GM04504 (cell line): ENCODE results near the gene FMN2.

Experiments used
- DNase-seq: peaks from one replicate; pipeline ENCODE4 v3.0.0-alpha.2; 2012; ENCODE audit warnings: low read depth

Gene FMN2

GRCh38 chr1:240091614-240092300 is at the start of gene FMN2:
Gene FMN2 (plus strand): TSS chr1:240091883. CDS start chr1:240092110, 227 bp downstream.
- no peak for DNase-seq

- peak; percentile 38 for DNase-seq
Observed at GRCh38 chr1:240044620-240045019, 47.1 kb upstream of the FMN2 start.

- DNase-seq: no peak
Observed at GRCh38 chr1:240046000-240046399, 45.7 kb upstream of the FMN2 start.

GRCh38 chr1:240054109-240054701 is 37.5 kb upstream of the FMN2 start:
- no peak for DNase-seq

GRCh38 chr1:240055936-240056335 is 35.7 kb upstream of the FMN2 start:
- no peak for DNase-seq

GRCh38 chr1:240056350-240056749 is 35.3 kb upstream of the FMN2 start:
- DNase-seq: no peak

- DNase-seq: no peak
Observed at GRCh38 chr1:240058049-240058448, 33.6 kb upstream of the FMN2 start.

GRCh38 chr1:240068961-240069360 is 22.7 kb upstream of the FMN2 start:
- no peak for DNase-seq

GRCh38 chr1:240070188-240070587 is 21.5 kb upstream of the FMN2 start:
- no peak for DNase-seq

GRCh38 chr1:240073097-240073496 is 18.6 kb upstream of the FMN2 start:
- DNase-seq: no peak

- DNase-seq: no peak
Observed at GRCh38 chr1:240074422-240074821, 17.3 kb upstream of the FMN2 start.

GRCh38 chr1:240074908-240075307 is 16.8 kb upstream of the FMN2 start:
- no peak for DNase-seq

- DNase-seq: no peak
Observed at GRCh38 chr1:240084337-240084736, 7.3 kb upstream of the FMN2 start.

GRCh38 chr1:240084749-240085148 is 6.9 kb upstream of the FMN2 start:
- no peak for DNase-seq

- no peak for DNase-seq
Observed at GRCh38 chr1:240086726-240087125, 5.0 kb upstream of the FMN2 start.

- DNase-seq: no peak
Observed at GRCh38 chr1:240090014-240090413, 1.7 kb upstream of the FMN2 start.

GRCh38 chr1:240090957-240091600 is 604 bp upstream of the FMN2 start:
- no peak for DNase-seq

- no peak for DNase-seq
Observed at GRCh38 chr1:240092301-240093119, 827 bp downstream of the FMN2 start.

GRCh38 chr1:240093120-240093961 is 1.7 kb downstream of the FMN2 start:
- DNase-seq: no peak

GRCh38 chr1:240094041-240094722 is 2.5 kb downstream of the FMN2 start:
- DNase-seq: no peak

GRCh38 chr1:240096974-240097373 is 5.3 kb downstream of the FMN2 start:
- no peak for DNase-seq
